ENCODE results near the gene AKAP1. TPM values are rescaled to one million over a fixed set of nuclear protein-coding genes. Genes with fewer than 3 reads are reported as not detected.
A peak's percentile ranks its signal among the peaks of the same experiment; 100 is the strongest.

The AKAP1 gene
- 28.6 and 32.6 TPM in 2 replicates for total RNA-seq

DNA sequence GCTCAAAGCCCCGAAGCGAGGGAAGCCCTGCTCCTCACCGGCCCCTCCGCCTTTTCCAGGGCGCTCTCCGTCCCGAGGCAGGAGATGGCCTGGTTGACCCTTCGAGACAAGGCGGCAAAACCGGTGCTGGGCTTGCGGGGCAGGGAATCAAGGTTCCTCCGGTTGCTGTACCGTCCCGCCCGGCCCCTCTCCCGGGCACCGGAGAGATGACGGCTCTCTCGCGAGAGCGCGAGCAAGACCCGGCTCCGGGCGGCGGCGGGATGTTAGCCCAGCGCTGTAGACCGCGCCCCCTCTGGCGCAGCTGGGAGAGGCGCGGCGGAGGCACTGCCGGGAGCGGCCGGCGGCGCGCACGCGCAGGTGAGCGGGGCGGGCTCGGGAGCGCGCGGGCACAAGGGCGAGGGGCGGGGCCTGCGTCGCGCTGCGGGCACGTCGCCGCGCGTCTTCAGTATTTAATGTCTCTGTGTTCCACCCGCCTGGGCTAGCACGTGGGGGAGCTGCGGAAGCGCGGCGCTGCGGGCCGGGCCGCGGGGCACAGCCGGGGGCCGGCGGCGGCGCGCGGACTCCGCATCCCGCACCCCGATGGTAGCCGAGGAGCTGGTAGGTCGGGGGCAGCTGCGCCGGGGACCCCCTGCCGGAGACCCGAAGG, at the start of gene AKAP1:
Gene AKAP1 (plus strand): TSS at position 445 of the 646 bp plus-strand sequence. CDS start 20,219 bp downstream, outside the sequence.
- no peak for TF ChIP-seq CTCF (IDR thresholded peaks at IDR 0.05; ENCODE audit: insufficient read depth, low read length, poor library complexity, severe bottlenecking)
- peak within 1 kb of the TSS; percentile 98 for H3K4me3 ChIP-seq (ENCODE audit: low read depth, low read length)
- H3K27me3 ChIP-seq (ENCODE audit: control insufficient read depth, insufficient read depth, low read length) = no peaks in the 10 kb centered on the region
- no peaks in the 10 kb centered on the region for H3K36me3 ChIP-seq (ENCODE audit: control insufficient read depth, insufficient read depth, low read length)
- DNase-seq (ENCODE audit: low read depth) = peak; percentile 63

- DNase-seq (ENCODE audit: low read depth) = no peak
- H3K36me3 ChIP-seq (ENCODE audit: control insufficient read depth, insufficient read depth, low read length) = no peaks in the 10 kb centered on the region
- H3K4me3 ChIP-seq (ENCODE audit: low read depth, low read length) = no peak overlapping the region
- H3K27me3 ChIP-seq (ENCODE audit: control insufficient read depth, insufficient read depth, low read length) = peaks cover 9% of the 10 kb centered on the region
- TF ChIP-seq CTCF (IDR thresholded peaks at IDR 0.05; ENCODE audit: insufficient read depth, low read length, poor library complexity, severe bottlenecking) = no peak
Measured at GRCh38 chr17:57035971-57036481, 49.0 kb upstream of the AKAP1 start.

GRCh38 chr17:57037411-57037810, 47.6 kb upstream of the AKAP1 start:
- no peak for TF ChIP-seq CTCF (IDR thresholded peaks at IDR 0.05; ENCODE audit: insufficient read depth, low read length, poor library complexity, severe bottlenecking)
- no peak for DNase-seq (ENCODE audit: low read depth)
- Histone ChIP-seq H3K27me3 (ENCODE audit: control insufficient read depth, insufficient read depth, low read length) (peaks cover 9% of the 10 kb centered on the region), H3K36me3 (ENCODE audit: control insufficient read depth, insufficient read depth, low read length) (no peaks in the 10 kb centered on the region), H3K4me3 (ENCODE audit: low read depth, low read length) (no peak overlapping the region)

DNA sequence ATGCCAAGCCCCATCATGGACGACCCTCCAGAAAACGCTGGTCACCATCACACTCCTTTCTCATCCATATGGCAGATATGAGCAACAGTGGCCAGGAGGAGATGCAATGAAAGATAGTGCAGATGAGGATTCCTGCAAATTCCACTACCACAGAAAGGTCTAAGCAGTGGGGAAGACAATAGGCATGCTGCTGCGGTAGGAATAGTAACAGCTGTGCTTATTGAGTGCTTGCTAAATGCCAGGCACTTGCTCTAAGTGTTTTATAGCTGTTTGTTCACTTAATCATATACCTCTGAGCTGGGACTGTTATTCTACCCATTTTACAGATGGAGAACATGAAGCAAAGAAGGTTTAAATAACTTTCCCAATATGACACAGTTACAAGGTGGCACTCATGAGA, 46.6 kb upstream of the AKAP1 start:
- peaks cover 14% of the 10 kb centered on the region for H3K27me3 ChIP-seq (ENCODE audit: control insufficient read depth, insufficient read depth, low read length)
- no peak for DNase-seq (ENCODE audit: low read depth)
- H3K4me3 ChIP-seq (ENCODE audit: low read depth, low read length) = no peak overlapping the region
- no peak for TF ChIP-seq CTCF (IDR thresholded peaks at IDR 0.05; ENCODE audit: insufficient read depth, low read length, poor library complexity, severe bottlenecking)
- H3K36me3 ChIP-seq (ENCODE audit: control insufficient read depth, insufficient read depth, low read length) = no peaks in the 10 kb centered on the region

GRCh38 chr17:57040571-57040970, 44.5 kb upstream of the AKAP1 start:
- H3K36me3 ChIP-seq (ENCODE audit: control insufficient read depth, insufficient read depth, low read length) = no peaks in the 10 kb centered on the region
- peaks cover 28% of the 10 kb centered on the region for H3K27me3 ChIP-seq (ENCODE audit: control insufficient read depth, insufficient read depth, low read length)
- DNase-seq (ENCODE audit: low read depth) = no peak
- H3K4me3 ChIP-seq (ENCODE audit: low read depth, low read length) = no peak overlapping the region
- no peak for TF ChIP-seq CTCF (IDR thresholded peaks at IDR 0.05; ENCODE audit: insufficient read depth, low read length, poor library complexity, severe bottlenecking)

DNA sequence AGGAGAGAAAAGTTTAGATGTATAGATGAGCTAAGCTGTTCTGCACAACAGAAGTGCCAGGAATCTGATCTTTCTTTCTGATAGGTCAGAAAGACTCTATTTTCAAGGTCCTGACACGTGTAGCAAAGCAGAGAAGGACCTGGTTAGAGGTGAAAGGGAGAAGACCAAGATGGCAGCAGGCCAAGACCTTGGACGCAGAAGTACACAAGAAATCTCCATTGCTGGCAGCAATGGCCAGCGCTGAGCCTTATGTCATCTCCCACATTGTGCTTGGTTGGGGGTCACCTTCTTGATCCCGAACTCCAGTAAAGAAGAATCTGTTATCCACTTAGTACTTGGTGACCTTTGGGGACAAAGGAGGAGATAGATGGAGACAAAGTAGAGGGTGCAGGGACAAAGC, 41.8 kb upstream of the AKAP1 start:
- TF ChIP-seq CTCF (IDR thresholded peaks at IDR 0.05; ENCODE audit: insufficient read depth, low read length, poor library complexity, severe bottlenecking) = no peak
- H3K4me3 ChIP-seq (ENCODE audit: low read depth, low read length) = no peak overlapping the region
- peaks cover 33% of the 10 kb centered on the region for H3K27me3 ChIP-seq (ENCODE audit: control insufficient read depth, insufficient read depth, low read length)
- no peaks in the 10 kb centered on the region for H3K36me3 ChIP-seq (ENCODE audit: control insufficient read depth, insufficient read depth, low read length)
- DNase-seq (ENCODE audit: low read depth) = no peak
